Measurements from ENCODE around the gene FRY.

- TF ChIP-seq POLR2AphosphoS5 (IDR thresholded peaks at IDR 0.05; ENCODE audit: borderline replicate concordance, low read depth, low read length) (no peak), EZH2 (IDR thresholded peaks at IDR 0.05) (no peak)
Observed at GRCh38 chr13:32265726-32266125, 234.2 kb downstream of the FRY start.
